ENCODE data around the gene TRIP13. TPM values are rescaled to one million over a fixed set of nuclear protein-coding genes. Genes with fewer than 3 reads are reported as not detected.
"Not testable (repeated sequence)": the region's sequence is repeated elsewhere in the genome, so short reads cannot be mapped to it uniquely, and the experiment has no call there.

Gene TRIP13
- total RNA-seq, 1 donor from 2014 or later = 3.0 TPM

DNA sequence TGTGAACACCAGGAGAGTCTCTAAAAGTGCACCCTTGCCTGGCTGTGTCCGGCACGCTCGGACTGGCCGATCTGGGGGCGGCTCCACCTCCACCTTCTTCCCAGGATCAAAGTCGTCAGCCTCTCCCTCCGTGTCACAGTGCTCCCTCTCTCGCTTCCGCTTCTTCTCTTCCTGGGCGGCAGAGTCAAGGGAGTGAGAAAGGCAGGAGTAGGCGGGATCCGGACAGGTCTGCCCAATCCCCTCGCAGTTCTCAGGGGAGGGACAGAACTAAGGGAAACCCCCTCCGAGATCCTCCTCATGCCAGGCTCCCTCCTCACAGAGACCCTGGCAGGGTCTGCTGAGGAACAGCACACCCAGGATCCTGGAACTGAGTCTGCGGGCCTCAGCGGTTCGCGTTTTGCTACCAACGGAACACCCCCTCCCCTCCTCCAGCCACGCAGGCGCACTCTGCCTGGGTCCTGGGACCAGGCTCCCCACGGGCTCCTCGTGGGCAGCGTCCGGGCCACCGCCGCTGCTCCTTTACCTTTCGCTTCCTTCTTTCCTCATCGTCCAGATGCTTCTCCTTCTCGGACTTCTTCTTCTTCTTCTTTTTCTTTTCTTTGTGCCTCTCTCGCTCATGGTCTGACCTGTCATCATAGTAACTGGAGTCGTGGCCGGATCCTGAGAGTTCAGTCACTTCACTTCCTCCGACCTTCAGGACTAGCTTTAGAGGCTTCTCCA lies 1.4 kb upstream of the TRIP13 start:
- peak in 1 of 2 donors; percentile 19 for DNase-seq (ENCODE audit: low read depth in 2 of 2)

GRCh38 chr5:891837-892393 lies 769 bp upstream of the TRIP13 start:
- peak; percentile 35 for DNase-seq (ENCODE audit: low read depth in 2 of 2)

- no peak for DNase-seq (ENCODE audit: low read depth in 2 of 2)
Measured at GRCh38 chr5:893137-893506, 438 bp downstream of the TRIP13 start.

GRCh38 chr5:893711-894110 lies 1.0 kb downstream of the TRIP13 start:
- DNase-seq (ENCODE audit: low read depth in 2 of 2) = no peak

DNA sequence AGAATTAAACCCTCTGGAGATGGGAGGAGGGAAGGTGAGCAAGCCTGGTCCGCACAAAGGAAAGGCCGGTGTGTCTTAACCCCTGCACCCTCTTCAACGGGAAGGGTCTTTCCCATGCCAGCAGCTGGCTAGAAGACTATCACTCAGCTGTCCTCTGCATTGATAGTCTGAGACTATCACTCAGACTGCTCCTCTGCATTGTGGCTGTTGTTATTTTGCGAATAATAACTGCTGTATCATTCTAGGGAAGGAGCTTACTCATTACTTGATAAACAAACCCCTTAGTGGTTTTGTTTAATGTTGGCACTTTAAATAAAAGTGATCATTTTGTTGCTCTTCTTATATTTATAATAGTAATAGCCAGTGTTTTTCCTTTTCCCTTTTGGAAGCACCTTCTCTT lies 8.1 kb downstream of the TRIP13 start:
- no peak for DNase-seq (ENCODE audit: low read depth in 2 of 2)

DNA sequence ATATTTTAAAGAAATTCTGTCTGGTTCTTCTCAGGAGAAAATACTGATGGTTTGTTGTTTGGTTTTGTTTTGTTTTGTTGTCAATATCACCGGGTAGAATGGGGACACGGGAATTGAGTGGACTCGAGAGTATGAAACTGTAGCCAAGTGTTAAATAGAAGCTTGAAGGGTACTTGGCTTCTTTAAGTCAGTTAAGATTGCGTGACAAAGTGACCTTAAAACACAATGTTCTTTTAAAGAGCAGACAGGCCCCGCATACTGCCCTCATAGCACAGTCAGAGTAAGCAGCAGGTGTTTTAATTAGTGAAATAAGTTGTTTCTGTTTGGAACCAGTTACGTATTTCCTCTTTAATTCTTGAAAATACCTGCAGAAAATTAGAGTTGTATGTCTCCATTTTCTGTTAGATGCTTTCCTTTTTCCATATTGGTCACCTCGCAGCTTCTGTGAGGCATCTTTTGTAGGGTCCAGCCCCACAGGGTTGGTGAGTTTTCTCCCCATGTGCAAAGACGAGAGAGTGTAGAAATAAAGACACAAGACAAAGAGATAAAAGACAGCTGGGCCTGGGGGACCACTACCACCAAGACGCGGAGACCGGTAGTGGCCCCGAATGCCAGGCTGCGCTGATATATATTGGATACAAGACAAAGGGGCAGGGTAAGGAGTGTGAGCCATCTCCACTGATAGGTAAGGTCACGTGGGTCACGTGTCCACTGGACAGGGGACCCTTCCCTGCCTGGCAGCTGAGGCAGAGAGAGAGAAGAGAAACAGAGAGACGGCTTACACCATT lies 9.6 kb downstream of the TRIP13 start:
- no peak for DNase-seq (ENCODE audit: low read depth in 2 of 2)

GRCh38 chr5:903756-904096 lies 11.0 kb downstream of the TRIP13 start:
- DNase-seq (ENCODE audit: low read depth in 2 of 2) = no peak

GRCh38 chr5:905139-905642 lies 12.5 kb downstream of the TRIP13 start:
- DNase-seq (ENCODE audit: low read depth in 2 of 2) = no peak

- DNase-seq (ENCODE audit: low read depth in 2 of 2) = no peak
Measured at GRCh38 chr5:907366-907910, 14.8 kb downstream of the TRIP13 start.

DNA sequence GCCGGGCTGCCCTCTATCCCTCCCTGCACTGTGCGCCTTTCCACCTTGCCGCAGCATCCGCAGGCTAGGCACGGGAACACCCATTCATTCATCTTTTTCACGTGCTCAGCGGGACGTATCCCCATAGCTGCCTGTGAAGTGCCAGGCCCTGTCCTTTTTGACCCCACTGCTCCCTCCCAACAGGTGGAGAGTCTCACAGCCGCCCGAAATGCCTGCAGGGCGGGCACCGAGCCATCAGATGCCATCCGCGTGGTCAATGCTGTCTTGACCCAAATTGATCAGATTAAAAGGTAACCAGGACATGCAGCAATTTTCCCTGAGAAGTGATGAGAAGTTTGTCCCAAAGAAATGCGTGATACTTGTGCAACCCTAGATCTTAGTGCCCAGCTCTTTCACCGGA lies 15.5 kb downstream of the TRIP13 start:
- DNase-seq (ENCODE audit: low read depth in 2 of 2) = no peak

GRCh38 chr5:909086-909485 lies 16.4 kb downstream of the TRIP13 start:
- no peak for DNase-seq (ENCODE audit: low read depth in 2 of 2)

DNA sequence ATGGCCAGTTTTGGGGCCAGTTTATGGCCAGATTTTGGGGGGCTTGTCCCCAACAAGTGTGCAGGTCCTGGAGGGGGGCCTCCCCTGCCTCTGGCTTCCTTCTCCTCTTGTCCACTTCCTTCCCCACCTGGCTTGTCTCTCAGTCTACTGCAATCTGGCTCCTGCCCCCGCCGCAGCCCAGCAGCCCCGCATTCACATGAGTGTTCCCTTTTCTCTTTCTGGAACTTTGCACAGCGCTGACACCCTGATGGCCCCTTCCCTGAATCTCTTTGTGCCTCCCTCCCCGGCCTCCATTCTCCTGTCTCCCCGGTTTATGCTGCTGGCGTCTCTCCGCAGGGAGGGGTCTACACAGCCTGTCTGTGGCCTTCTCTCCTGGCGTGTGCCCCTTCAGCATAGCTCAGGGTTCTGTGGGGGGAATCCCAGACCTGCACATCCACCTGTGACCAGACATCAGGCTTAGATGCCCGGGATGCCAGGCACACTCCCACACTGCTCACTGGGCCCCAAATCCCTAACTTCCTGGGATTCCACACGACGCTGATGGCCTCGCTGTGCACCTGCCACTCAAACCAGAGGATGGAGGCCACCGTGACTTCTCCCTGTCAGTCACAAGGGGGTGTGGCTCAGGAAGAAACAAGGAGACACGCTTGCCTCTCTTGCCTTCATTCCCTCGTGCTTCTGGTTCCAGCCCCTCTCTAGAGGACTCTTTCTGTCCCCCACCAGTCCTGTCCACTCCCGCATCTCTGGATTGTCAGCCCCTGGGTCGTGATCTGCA lies 17.5 kb downstream of the TRIP13 start:
- DNase-seq (ENCODE audit: low read depth in 2 of 2) = no peak

GRCh38 chr5:910769-911160 lies 18.1 kb downstream of the TRIP13 start:
- DNase-seq (ENCODE audit: low read depth in 2 of 2) = no peak

DNA sequence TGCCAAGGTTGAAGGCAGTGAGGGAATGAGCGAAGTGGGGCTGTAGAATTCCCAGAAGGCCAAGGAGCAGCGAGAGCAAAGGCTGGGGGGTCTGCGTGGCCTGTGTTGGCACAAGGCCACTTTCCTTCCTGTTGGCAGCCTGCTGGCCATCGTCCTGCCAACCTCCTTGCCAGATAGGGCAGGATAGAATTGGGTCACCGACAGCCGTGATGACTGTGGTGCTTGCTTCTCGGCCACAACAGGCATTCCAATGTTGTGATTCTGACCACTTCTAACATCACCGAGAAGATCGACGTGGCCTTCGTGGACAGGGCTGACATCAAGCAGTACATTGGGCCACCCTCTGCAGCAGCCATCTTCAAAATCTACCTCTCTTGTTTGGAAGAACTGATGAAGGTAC lies 18.9 kb downstream of the TRIP13 start:
- DNase-seq (ENCODE audit: low read depth in 2 of 2) = peak; percentile 30 to 84

GRCh38 chr5:912280-913091 lies 19.8 kb downstream of the TRIP13 start:
- DNase-seq (ENCODE audit: low read depth in 2 of 2) = peak; percentile 92 to 99

DNA sequence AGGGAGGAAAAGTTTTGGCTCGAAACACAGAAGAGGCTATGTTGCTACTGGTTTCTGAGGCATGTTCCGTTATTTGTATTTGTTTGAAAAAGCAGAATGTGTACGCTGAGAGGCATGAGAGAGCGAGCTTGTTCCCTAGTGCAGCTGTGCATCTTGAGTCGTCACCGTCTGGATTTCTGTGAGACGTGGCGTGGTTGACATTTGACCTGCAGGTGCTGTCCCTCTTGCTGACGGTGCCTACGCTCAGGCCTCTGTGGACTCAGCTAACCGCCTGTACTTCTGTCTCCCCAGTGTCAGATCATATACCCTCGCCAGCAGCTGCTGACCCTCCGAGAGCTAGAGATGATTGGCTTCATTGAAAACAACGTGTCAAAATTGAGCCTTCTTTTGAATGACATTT lies 21.5 kb downstream of the TRIP13 start:
- no peak for DNase-seq (ENCODE audit: low read depth in 2 of 2)

DNA sequence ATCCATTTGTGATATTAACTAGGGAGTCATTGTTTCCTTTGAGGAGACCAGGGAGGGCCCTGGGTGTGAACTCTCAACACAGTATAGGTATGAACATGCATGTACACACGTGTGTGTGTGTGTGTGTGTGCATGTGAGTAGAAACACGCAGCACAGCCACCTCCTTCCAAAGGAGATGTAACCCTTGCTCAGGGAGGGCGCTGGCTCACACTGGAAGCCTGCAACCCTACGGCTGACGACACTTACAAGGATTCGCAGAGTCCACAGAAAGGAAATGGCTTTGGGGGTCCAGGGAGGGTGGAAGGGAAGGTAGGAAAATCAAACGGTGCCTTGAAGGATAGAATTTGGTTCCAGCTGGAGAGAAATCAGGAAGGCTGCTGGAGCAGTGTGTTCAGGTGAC lies 21.9 kb downstream of the TRIP13 start:
- DNase-seq (ENCODE audit: low read depth in 2 of 2) = no peak

- DNase-seq (ENCODE audit: low read depth in 2 of 2) = not testable (repeated sequence)
Measured at GRCh38 chr5:915346-915745, 22.7 kb downstream of the TRIP13 start.

DNA sequence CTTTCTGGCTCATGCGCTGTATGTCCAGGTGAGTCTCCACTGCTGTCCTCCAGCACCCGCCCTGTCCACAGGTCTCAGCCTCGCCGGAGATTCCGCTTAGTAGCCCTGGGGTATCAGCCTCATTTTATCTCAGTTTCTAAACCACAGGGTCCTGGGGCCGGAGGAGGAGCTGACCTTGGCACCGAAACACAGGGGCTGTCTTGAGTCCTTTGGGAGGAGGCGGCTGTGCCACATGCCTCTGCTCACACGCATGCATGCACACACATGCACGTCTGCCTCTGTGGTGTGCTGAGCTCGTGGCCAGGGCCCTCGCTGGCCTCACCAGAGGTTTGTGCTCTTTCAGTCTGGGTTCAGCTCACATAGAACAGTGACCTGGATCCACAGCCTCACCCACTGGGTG lies 23.3 kb downstream of the TRIP13 start:
- DNase-seq (ENCODE audit: low read depth in 2 of 2) = no peak

DNA sequence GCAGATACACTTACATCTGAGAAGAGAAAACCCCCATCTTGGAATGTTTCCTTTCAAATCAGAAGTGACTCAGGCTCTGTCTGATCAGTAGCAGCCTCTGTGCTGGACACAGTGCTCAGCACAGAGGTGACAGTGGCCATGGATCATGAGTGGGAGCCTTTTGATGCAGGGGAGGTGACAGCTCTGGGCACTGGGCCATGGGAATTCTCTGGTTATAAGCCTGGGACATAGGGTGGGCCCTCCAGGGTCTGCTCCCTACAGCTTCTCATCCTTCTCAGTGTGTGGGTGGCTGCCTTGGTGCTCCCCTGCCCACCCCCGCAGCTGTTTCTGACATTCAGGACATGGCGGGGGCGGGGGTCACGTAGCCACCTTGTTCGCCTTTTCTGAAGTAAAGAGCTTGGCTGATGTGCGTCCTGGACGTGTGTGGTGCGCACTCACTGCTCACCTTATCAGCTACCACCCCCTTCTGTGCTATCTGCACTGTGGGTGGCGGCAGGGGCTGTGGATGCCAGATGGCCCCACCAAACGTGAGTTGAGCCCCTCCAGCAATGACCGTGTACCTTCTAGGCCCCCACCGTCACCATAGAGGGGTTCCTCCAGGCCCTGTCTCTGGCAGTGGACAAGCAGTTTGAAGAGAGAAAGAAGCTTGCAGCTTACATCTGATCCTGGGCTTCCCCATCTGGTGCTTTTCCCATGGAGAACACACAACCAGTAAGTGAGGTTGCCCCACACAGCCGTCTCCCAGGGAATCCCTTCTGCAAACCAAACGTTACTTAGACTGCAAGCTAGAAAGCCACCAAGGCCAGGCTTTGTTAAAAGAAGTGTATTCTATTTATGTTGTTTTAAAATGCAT lies 24.0 kb downstream of the TRIP13 start:
- DNase-seq (ENCODE audit: low read depth in 2 of 2) = no peak

Measured in lung microvascular endothelial cell (primary cell).